KMS-11 (cell line): ENCODE measurements around the gene SPRN.

Source experiments
- H2AFZ ChIP-seq: fragments of 200-600 bp; sonication (generic); 2 replicates; pipeline ENCODE4 v1.6.1; 2016; ENCODE audit warnings: antibody characterized with exemption, mixed run types, low read depth
- H3K27ac ChIP-seq: fragments of 200-600 bp; sonication (generic); 2 replicates; pipeline ENCODE4 v1.6.1; 2016; ENCODE audit warnings: mild to moderate bottlenecking, mixed run types
- H3K27me3 ChIP-seq: fragments of 200-600 bp; sonication (generic); 2 replicates; pipeline ENCODE4 v1.6.1; 2017; ENCODE audit warnings: mild to moderate bottlenecking, low read depth, mixed run types, moderate library complexity; ENCODE audit not compliant: insufficient read depth
- H3K36me3 ChIP-seq: fragments of 200-600 bp; sonication (generic); 2 replicates; pipeline ENCODE4 v1.6.1; 2017; ENCODE audit warnings: mild to moderate bottlenecking, mixed run types; ENCODE audit not compliant: insufficient read depth
- H3K4me1 ChIP-seq: fragments of 200-600 bp; sonication (generic); 2 replicates; pipeline ENCODE4 v1.6.1; 2016; ENCODE audit warnings: mild to moderate bottlenecking, low read depth, mixed run types; ENCODE audit not compliant: poor library complexity, severe bottlenecking
- H3K4me2 ChIP-seq: fragments of 200-600 bp; sonication (generic); 2 replicates; pipeline ENCODE4 v1.7.0; 2016; ENCODE audit warnings: mild to moderate bottlenecking, mixed run types
- H3K4me3 ChIP-seq: fragments of 200-600 bp; sonication (generic); IDR thresholded peaks from 2 replicates; pipeline ENCODE4 v1.6.1; 2017; ENCODE audit warnings: low read depth, low read length, mixed read lengths; ENCODE audit not compliant: insufficient read depth
- H3K79me2 ChIP-seq: fragments of 200-600 bp; sonication (generic); 2 replicates; pipeline ENCODE4 v1.6.1; 2016; ENCODE audit warnings: low read depth, mixed run types; ENCODE audit not compliant: insufficient read depth
- H3K9ac ChIP-seq: fragments of 200-600 bp; sonication (generic); 2 replicates; pipeline ENCODE4 v1.6.1; 2016; ENCODE audit warnings: mild to moderate bottlenecking, mixed run types
- H4K20me1 ChIP-seq: fragments of 200-600 bp; sonication (generic); 2 replicates; pipeline ENCODE4 v1.6.1; 2016; ENCODE audit warnings: mild to moderate bottlenecking, mixed run types; ENCODE audit not compliant: insufficient read depth
- TF ChIP-seq, protein P1 (sequence below): fragments of 200-600 bp; sonication (generic); conservative IDR thresholded peaks from 2 replicates; pipeline ENCODE4 v1.6.1; 2017; ENCODE audit warnings: low read depth, mild to moderate bottlenecking, antibody characterized with exemption, low read length, moderate library complexity, mixed read lengths

The SPRN gene

DNA sequence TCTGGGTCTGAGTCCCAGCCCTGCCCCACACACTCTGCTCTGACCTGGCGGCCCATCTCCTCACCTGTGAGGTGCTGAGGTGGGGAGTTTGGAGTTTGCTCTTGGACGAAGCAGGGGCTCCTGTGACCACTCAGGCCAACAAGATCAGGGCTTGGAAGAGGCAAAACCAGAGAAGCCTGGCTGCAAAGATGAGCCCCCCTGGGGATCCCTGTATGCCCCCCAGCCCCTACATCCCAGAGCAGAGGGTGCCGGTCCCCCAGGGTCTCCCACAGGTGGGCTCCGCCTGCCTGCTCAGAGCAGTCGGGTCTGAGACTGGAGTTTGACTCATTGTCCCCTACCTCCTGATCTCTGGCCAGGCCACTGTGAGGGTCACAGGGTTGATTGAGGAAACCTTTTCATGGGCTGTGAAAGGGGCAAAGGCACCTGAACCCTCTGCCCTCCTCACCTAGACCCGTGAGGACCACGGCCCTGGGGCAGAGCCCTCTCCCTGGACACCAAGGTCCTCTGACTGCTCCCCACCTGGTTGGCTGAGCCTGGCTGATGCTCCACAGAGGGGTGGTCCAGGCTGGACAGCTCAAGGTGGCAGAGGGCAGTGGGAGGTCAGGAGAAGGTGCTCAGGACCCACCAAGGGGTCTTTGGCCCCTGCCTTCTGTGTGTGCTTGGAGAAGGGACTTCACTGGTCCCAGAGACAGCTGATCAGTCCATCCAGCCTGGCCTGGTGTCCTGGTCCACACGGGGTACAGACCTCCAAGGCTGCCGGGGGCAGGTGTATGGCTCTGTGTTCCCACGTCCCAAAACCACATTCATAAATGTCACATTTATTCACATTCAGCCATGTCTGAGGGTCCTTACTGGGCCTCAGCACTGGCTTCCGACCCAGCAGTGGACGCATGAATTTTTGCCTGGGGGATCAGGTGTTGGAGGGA is 20.2 kb upstream of the SPRN start:
- Histone ChIP-seq H3K36me3 (no peaks in the 10 kb centered on the region), H3K4me1 (no peaks in the 10 kb centered on the region), H3K27ac (no peak overlapping the region), H3K4me2 (no peak overlapping the region), H3K79me2 (no peaks in the 10 kb centered on the region), H2AFZ (no peak overlapping the region), H3K9ac (no peak overlapping the region), H4K20me1 (no peaks in the 10 kb centered on the region), H3K27me3 (no peaks in the 10 kb centered on the region), H3K4me3 (no peak overlapping the region)
- TF ChIP-seq, protein P1, sequence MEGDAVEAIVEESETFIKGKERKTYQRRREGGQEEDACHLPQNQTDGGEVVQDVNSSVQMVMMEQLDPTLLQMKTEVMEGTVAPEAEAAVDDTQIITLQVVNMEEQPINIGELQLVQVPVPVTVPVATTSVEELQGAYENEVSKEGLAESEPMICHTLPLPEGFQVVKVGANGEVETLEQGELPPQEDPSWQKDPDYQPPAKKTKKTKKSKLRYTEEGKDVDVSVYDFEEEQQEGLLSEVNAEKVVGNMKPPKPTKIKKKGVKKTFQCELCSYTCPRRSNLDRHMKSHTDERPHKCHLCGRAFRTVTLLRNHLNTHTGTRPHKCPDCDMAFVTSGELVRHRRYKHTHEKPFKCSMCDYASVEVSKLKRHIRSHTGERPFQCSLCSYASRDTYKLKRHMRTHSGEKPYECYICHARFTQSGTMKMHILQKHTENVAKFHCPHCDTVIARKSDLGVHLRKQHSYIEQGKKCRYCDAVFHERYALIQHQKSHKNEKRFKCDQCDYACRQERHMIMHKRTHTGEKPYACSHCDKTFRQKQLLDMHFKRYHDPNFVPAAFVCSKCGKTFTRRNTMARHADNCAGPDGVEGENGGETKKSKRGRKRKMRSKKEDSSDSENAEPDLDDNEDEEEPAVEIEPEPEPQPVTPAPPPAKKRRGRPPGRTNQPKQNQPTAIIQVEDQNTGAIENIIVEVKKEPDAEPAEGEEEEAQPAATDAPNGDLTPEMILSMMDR, result no peak

DNA sequence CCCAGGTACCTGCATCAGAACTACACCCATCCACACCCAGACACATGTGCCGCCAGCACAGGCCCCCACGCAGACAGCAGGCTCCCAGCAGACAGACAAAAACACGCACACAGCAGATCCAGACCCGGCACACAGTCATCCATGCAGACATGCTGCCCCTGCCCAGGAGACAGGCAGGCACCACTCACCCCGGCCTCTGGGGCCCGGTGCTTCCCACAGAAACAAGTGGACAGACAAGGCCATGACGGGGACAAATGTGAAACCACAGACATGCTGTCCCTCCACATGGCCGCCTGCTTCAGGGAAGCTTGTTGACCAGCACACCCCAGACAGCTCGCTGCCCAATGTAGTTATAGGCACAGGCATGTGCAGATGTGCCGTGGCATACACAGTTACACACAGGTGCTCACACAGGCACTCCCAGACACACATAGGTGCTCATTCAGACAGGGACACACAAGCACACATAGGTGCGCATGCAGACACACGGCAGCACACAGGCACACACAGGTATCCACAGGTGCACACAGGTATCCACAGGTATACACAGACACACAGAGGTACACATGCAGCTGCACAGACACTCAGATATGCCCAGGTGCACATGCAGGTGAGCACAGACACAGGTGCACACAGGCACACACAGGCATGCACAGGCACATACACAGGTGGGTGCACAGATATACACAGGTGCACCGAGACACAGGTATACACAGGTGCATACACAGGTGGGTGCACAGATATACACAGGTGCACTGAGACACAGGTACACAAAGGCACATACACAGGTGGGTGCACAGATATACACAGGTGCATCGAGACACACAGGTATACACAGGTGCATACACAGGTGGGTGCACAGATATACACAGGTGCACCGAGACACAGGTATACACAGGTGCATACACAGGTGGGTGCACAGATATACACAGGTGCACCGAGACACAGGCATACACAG is 18.8 kb upstream of the SPRN start:
- Histone ChIP-seq H3K4me2 (no peak overlapping the region), H3K36me3 (no peaks in the 10 kb centered on the region), H3K4me3 (no peak overlapping the region), H3K27me3 (no peaks in the 10 kb centered on the region), H2AFZ (no peak overlapping the region), H3K9ac (no peak overlapping the region), H3K27ac (no peak overlapping the region), H3K79me2 (no peaks in the 10 kb centered on the region), H4K20me1 (no peaks in the 10 kb centered on the region), H3K4me1 (no peaks in the 10 kb centered on the region)
- TF ChIP-seq, protein P1, result no peak

DNA sequence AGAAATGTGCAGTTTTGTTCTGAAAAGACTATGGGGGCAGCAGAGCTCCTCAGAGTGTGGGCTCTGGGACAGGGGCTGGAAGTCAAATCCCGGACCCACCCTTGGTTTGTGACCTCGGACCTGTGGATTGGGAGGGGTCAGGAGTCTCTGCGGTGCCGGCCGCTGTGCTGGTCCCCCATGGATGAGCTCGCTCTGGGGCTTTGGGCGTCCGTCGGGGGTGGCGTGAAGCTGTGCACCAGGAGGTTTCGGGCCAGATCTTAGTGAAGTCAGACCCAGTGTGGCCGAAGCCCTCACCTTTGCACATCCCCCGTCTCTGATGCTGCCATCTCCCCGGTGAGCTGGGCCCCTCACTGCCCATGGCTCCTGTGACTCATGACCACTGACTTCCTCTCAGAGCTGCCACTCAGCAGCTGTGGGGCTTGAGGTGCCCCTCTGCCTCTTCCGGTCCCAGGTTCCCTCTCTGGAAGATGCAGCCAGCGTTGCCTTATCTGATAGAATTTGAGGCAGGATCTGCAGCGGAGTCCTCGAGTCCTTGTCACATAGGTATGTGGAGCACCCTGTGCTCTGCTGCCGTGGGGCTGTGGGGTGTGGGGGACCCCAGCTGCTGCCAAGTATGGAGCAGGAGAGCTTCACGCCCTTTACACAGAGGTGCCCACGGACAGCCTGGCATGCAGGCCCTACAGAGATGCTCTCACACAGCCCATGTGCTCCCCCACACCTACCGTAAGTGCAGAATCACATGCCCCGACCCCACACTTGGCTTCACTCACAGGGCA is 18.0 kb upstream of the SPRN start:
- Histone ChIP-seq H2AFZ (no peak overlapping the region), H3K4me3 (no peak overlapping the region)

More for the DNA sequence above, 18.0 kb upstream of the SPRN start:
- H3K4me2 ChIP-seq, result no peak overlapping the region
- no peak overlapping the region for H3K9ac ChIP-seq
- H3K27me3 ChIP-seq, result no peaks in the 10 kb centered on the region
- no peaks in the 10 kb centered on the region for H3K79me2 ChIP-seq
- TF ChIP-seq, protein P1, result no peak
- no peak overlapping the region for H3K27ac ChIP-seq
- H4K20me1 ChIP-seq, result no peaks in the 10 kb centered on the region
- no peaks in the 10 kb centered on the region for H3K36me3 ChIP-seq
- no peaks in the 10 kb centered on the region for H3K4me1 ChIP-seq
